ENCODE data around the gene SLC6A3.

SLC6A3 gene

DNA sequence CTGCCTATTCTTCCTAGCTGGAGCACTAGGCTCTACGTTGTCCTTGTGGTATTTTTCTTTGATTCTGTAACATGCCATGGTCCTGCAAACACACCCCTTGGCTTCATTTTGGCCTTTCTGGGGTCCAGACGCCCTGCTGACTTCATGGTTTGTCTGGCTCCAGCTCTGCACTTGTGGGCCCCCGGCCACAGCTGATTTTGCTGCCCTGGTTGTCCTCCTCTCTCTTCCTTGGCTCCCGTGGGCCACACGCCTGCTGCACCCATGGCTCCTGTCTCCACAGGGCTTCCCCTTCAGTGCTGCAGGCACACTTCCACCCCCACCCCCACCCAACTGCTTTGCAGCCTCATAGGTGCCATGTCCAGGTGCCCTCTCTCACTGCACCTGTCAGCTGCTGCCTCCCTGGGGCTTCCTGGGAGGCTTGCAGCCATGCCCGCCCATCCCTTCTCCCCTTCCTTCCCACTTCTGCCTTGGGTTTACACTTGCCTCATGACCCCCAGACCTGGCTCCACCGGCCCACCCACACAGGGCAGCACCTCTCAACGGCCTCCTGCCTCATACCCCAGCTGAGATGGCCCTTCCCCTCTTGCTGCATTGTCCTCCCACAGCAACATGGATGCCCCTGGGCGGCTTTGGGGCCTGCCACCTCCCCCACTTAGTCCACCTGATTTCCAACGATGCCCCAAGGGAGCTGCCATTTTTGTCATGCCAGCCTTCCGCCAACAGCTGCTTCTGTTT is 25.6 kb downstream of the SLC6A3 start:
- no peak for DNase-seq

GRCh38 chr5:1418921-1419280 is 26.3 kb downstream of the SLC6A3 start:
- DNase-seq: no peak

DNA sequence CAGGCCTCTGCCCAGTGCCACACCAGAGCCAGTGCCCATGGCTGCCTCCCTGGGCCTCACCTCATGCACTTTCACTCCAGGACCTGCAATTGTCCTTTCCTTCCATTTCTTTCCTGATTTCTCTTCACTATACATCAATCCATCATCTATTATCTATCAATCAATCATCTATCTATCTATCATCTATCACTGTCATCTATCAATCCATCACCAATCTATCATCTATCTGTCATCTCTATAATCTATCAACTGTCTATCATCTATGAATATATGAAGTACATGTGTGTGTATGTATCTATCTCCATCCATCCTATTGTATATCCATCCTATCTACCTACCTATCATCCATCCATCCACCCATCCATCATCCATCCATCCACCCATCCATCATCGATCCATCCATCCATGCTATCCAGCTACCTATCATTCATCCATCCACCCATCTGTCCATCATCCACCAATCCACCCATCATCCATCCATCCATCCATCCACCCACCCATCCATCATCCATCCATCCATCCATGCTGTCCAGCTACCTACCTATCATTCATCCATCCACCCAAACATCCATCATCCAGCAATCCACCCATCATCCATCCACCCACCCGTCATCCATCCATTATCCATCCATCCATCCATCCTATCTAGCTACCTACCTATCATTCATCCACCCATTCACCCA is 26.9 kb downstream of the SLC6A3 start:
- DNase-seq: no peak

DNA sequence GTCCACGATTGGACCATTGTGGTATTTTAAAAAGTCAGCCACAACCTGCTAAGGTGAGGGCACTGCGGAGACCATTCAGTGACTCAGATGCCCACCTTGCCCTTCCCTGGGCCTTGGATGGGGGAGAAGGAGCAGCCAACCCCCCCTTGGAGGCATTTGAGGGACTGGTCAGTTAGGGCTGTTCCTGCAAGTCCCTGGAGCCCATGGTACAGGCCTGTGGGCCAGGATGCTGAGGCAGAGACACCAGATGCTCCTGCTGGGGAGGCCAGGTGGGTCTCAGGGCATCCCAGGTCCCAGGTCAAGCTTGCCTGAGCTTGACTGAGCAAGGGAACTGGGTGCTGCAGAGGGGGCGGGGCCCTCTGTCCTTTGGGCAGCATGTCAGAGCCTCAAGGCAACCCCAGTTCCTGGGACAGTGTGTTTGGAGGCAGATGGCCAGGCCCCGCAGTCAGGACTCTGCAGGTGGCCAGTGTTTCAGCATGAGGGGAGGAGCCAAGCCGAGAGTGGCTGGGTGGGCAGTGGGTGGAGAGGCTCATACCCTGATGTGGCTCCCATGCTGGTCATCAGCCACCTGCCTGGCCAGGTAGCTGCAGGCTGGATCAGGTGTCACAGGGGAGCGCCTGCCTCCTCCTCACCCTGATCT is 27.5 kb downstream of the SLC6A3 start:
- no peak for DNase-seq

DNA sequence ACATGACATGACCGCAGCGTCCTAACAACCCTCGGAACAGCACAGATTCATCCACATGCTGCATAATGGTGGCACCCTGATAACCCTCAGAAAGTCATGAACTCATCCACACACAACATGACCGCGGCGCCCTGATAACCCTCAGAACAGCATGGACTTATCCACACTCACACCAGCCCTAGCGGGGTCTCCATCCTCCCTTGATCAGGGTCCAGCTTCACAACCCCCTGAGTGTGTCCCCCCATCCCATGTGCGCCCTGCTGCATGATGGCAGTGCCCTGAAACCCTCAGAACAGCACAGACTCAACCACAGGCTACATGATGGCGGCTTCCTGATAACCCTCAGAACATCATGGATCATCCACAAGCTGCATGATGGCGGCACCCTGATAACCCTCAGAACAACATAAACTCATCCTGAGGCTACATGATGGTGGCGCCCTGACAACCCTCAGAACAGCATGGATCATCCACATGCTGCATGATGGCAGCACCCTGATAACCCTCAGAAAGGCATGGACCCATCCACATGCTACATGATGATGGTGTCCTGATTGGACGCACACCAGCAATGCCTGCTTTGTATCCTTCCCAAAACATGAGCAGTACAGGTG is 28.3 kb downstream of the SLC6A3 start:
- DNase-seq: no peak

- DNase-seq: no peak
These were observed 29.4 kb downstream of the SLC6A3 start for GRCh38 chr5:1415626-1416360.

DNA sequence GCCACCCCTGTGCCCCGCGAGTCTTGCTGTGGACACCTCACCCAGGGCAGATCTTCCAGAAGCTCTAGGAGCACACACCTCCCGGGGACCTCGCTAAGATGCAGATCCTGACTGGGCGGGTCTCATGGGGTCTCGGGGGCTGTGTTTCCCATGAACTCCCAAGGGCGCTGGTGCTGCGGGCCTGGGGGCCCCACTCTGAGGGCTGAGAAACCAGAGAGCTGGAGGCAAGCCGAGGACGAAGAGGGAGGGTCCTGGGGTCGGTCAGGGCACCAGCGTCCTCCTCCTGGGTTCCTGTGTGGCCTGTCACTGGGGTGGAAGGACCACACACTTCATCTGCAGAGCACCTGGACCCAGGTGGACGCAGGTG is 30.2 kb downstream of the SLC6A3 start:
- no peak for DNase-seq

DNA sequence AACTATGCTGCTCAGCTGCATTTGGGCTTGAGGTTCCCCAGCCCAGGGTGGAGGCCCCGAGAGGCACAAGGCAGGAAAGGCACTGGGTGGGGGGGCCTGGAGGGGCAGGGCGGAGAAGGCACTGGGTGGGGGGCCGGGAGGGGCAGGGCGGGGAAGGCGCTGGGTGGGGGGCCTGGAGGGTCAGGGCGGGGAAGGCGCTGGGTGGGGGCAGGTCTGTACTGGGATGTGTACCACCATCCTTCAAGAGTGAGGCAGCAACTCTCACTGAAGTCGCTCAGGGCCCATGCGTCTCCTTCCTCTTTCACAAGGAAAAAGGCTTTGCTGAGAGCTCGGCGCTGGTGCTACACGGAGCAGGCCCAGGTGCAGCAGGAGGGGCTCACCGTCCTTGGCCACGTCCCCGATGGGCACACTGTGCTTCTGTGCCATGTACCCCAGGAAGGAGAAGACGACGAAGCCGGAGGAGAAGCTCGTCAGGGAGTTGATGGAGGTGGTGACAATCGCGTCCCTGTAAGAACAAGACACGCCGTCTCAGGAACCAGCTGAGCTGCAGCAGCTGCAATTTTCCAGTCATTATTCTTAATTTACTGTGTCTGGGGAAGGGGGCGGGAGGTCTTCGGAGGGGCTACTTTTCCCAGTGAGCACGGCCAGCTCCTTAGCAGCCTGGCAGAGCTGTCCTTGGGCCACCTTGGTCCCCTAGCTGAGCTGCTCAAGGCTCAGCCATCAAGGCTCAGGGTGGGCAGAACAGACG is 30.8 kb downstream of the SLC6A3 start:
- DNase-seq: no peak

- DNase-seq: no peak
These were observed 31.5 kb downstream of the SLC6A3 start for GRCh38 chr5:1413611-1414241.

GRCh38 chr5:1413211-1413610 is 32.0 kb downstream of the SLC6A3 start:
- DNase-seq: no peak

- no peak for DNase-seq
These were observed 32.6 kb downstream of the SLC6A3 start for GRCh38 chr5:1412621-1413020.

DNA sequence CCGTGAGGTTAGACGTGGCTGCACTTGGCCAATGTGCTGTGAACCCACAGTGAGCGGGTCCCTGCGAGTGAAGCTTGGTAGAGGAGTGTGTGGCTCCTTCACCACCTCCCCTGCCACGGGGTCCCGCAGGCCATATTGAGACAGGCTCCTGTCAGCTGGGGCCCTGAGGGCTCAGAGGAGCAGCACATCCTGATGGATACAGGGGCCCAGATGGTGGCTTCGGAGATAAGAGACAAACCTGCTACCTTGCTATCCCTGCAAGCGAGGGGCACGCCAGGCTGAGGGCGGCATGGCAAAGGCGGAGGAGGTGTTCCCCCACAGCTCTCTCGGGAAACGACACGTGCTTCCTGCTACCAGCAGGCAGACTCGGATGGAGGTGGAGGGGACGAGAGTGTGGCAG is 33.1 kb downstream of the SLC6A3 start:
- DNase-seq: no peak

DNA sequence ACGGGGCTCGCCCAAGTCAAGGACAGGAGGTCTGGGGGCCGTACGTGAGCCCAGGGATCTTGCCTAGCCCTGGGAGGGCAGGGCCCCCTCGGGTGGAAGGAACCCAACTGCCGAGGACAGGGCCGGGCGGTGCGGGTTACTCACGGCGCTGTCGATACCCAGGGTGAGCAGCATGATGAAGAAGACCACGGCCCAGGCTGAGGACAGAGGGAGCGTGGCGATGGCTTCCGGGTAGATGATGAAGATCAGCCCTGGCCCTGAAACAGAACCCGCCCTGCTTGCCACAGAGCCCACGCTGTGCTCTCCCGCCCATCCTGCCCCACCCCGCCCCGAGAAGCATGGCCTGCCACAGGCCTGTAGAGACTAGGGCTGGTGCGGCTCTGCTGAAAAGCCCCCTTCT is 34.1 kb downstream of the SLC6A3 start:
- DNase-seq: no peak

DNA sequence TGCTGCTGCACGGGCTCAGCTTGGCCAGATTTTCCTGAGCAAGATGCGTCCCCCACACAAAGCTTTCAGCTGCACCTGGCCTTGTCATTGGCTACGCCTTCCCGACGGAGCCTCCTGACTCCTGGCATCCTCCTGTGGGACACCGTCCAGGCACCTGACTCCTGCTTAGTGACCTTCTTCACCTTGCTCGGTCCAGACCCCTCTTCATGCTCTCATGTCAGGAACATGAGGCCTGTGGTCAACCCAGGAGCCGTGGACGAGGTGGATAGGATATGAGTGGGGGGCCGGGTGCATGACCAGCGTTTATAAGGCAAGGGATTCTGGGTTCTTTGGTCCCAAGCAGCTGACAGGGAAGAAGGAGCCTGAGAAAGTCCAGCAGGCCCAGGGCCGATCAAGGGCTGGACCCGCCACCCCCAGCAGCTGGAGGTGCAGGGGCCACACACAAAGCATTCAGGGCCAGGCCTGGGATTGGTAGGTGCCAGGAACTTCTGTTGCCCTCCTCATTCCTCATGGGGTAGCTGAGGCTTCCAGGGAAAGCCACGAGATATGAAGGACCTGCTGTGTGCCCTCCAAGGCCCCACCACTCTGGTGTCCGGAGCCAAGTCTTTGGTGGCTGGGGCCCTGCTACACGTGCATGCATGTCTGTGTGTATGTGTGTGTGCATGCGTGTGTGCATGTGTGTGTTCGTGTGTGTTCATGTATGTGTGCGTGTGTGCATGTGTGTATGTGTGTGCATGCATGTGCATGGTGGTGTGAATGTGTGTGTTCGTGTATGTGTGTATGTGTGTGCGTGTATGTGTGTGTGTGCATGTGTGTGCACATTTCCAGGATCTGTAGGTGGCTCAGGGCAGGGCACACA is 34.9 kb downstream of the SLC6A3 start:
- no peak for DNase-seq

GRCh38 chr5:1409381-1410110 is 35.7 kb downstream of the SLC6A3 start:
- no peak for DNase-seq

DNA sequence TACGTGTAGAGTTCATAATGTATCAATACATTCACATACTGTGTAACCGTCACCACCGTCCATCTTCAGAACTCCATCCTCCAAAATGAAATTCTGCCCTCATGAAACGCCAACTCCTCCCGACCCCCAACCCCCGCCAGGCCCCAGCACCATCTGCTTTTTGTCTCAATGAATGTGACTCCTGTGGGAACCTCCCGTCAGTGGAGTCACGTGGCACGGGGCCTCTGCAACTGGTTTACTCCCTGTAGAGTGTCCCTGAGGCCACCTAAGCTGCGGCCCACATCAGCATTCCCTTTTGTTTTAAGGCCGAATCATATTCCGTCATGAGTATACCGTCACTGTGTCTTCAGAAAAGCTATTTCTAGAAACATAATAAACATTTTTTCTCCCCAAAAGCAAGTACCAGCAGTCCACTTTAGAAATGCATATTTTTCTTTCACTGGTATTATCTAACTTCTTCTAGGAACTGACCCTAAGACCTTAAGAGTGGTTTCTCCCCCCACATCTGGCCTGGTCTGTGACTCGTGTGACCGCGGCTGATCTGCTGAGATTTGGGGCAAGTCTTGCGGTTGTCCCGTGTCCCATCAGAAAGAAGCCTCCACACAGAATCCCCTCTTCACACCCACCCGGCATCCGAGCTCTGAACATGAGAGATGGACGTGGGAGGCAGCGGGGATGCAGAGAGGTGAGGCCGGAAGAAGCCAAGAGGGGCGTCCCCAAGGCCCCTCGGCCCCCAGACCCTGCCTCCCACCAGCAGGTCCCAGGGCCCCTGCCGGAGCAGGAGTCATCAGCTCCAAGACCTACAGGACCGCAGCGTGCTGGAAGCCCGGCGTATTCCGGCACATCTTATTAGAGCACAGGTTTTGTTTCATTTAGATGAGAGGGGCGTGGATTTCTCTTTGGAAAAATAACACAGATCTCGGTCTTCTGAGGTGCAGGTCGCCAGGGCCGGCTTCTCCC is 38.3 kb downstream of the SLC6A3 start:
- no peak for DNase-seq

- DNase-seq: no peak
These were observed 39.4 kb downstream of the SLC6A3 start for GRCh38 chr5:1405539-1406530.

- no peak for DNase-seq
These were observed 40.1 kb downstream of the SLC6A3 start for GRCh38 chr5:1405121-1405520.
